K562 (cell line): ENCODE data around the gene FFAR1. TPM values are rescaled to one million over a fixed set of nuclear protein-coding genes. Genes with fewer than 3 reads are reported as not detected.
A peak's percentile ranks its signal among the peaks of the same experiment; 100 is the strongest.

ENCODE experiments used
- ATAC-seq: fragments of 200-7000 bp; cut with Tn5 transposase; 3 replicates; pipeline ENCODE4 v1.9.1; 2020; ENCODE audit warnings: moderate library complexity
- BruUV-seq: library from RNA; stranded (reverse); fragments of 400-500 nt; replicated peaks from 2 replicates; lab custom pipeline; 2021; lab: Mats Ljungman, UMichigan
- CTCF ChIA-PET: fragments of 300-600 bp; formaldehyde crosslinking; extraction: SDS; loops from one replicate; lab custom pipeline; 2021; ENCODE audit warnings: low intra/inter-chr PET ratio; lab: Yijun Ruan, JAX
- POLR2A ChIA-PET: fragments of 300-600, 350-650 bp; sonication (Branson Sonifier 250); formaldehyde crosslinking; extraction: SDS; loops from one replicate; lab custom pipeline; 2021; ENCODE audit warnings: antibody characterized with exemption, inconsistent platforms; lab: Yijun Ruan, JAX
- DNase-seq, 4 experiments: peaks; one replicate each; pipeline versions ENCODE4 v3.0.0 to v3.0.0-alpha.2; 2011 to 2018; ENCODE audit warnings: low spot score in 3 of 4, mixed read lengths in 3 of 4; ENCODE audit errors: extremely low read depth in 1 of 4
- FAIRE-seq: peaks from 2 replicates; lab custom pipeline; 2011; peaks lifted over from hg19 to GRCh38; lab: Jason Lieb, UNC
- H2AFZ ChIP-seq: 2 replicates; pipeline ENCODE4 v1.6.0; 2011; ENCODE audit warnings: low read depth, low read length, control low read depth, inconsistent platforms
- H3K27ac ChIP-seq: fragments of 200-600 bp; 3 replicates; pipeline ENCODE4 v1.8.0; 2011; ENCODE audit warnings: low read depth, mild to moderate bottlenecking, control low read depth, inconsistent platforms, low read length, moderate library complexity, mixed read lengths; ENCODE audit errors: extremely low read depth
- H3K27me3 ChIP-seq, 2 experiments: fragments of 300-600 bp in 1 of 2; 2 replicates in 1 of 2; 3 replicates in 1 of 2; pipeline versions ENCODE4 v1.6.0 to v1.8.0; 2011; ENCODE audit warnings: inconsistent platforms in 2 of 2, low read length in 2 of 2, mild to moderate bottlenecking in 1 of 2, mixed read lengths in 1 of 2, moderate library complexity in 1 of 2; ENCODE audit not compliant: control insufficient read depth in 2 of 2, insufficient read depth in 2 of 2
- H3K36me3 ChIP-seq: fragments of 300-600 bp; 3 replicates; pipeline ENCODE4 v1.8.0; 2011; ENCODE audit warnings: mild to moderate bottlenecking, low read length, inconsistent platforms; ENCODE audit not compliant: control insufficient read depth, insufficient read depth
- H3K4me1 ChIP-seq, 2 experiments: fragments of 200-600 bp in 1 of 2; replicated peaks in 1 of 2; 2 replicates in 1 of 2; 3 replicates in 1 of 2; pipeline versions ENCODE4 v1.5.1 to v1.8.0; 2011; ENCODE audit warnings: inconsistent platforms in 2 of 2, low read length in 2 of 2, mild to moderate bottlenecking in 1 of 2, mixed read lengths in 1 of 2, moderate library complexity in 1 of 2; ENCODE audit not compliant: control insufficient read depth in 2 of 2, insufficient read depth in 2 of 2
- H3K4me2 ChIP-seq: 2 replicates; pipeline ENCODE4 v1.6.1; 2011; ENCODE audit warnings: low read length, control low read depth, inconsistent platforms, mixed read lengths; ENCODE audit not compliant: insufficient read depth
- H3K4me3 ChIP-seq: fragments of 200-600 bp; sonication (generic), shearing (Covaris generic); 2 replicates; pipeline ENCODE4 v1.5.1; 2016; ENCODE audit warnings: control low read depth, inconsistent platforms
- H3K79me2 ChIP-seq: fragments of 200-600 bp; 3 replicates; pipeline ENCODE4 v1.8.0; 2011; ENCODE audit warnings: low read length, inconsistent platforms; ENCODE audit not compliant: control insufficient read depth, insufficient read depth
- H3K9ac ChIP-seq, 2 experiments: 2 replicates each; pipeline versions ENCODE4 v1.6.0 to v1.6.1; 2011; ENCODE audit warnings: low read depth in 2 of 2, low read length in 2 of 2, control low read depth in 1 of 2, inconsistent platforms in 1 of 2, mild to moderate bottlenecking in 1 of 2, mixed read lengths in 1 of 2; ENCODE audit not compliant: insufficient read depth in 1 of 2
- H3K9me1 ChIP-seq: one replicate; pipeline ENCODE4 v1.6.0; 2011; ENCODE audit warnings: inconsistent platforms, mild to moderate bottlenecking, low read length, moderate library complexity; ENCODE audit not compliant: control insufficient read depth, insufficient read depth
- H3K9me3 ChIP-seq: replicated peaks from 2 replicates; pipeline ENCODE4 v1.5.1; 2011; ENCODE audit warnings: low read depth, low read length, inconsistent platforms; ENCODE audit not compliant: control insufficient read depth, insufficient read depth
- H4K20me1 ChIP-seq: replicated peaks from 2 replicates; pipeline ENCODE4 v1.6.1; 2011; ENCODE audit warnings: low read length, inconsistent platforms, mixed read lengths; ENCODE audit not compliant: control insufficient read depth, insufficient read depth
- ARNT ChIP-seq, 2 experiments: fragments of 450-650 bp; IDR thresholded peaks; 2 replicates each; pipeline ENCODE4 v1.6.1; 2016; ENCODE audit warnings: mild to moderate bottlenecking in 1 of 2
- ATF1 ChIP-seq, 2 experiments: fragments of 450-650 bp in 1 of 2; IDR thresholded peaks; 2 replicates each; pipeline ENCODE4 v1.6.1; 2016; ENCODE audit warnings: missing compliant biosample characterization in 1 of 2, missing genetic modification characterization in 1 of 2
- CBFB ChIP-seq: sonication (generic); formaldehyde crosslinking; IDR thresholded peaks from 2 replicates; pipeline ENCODE4 v1.4.0; 2020; ENCODE audit warnings: mild to moderate bottlenecking, missing genetic modification reagents
- DMBX1 ChIP-seq: fragments of 250-450 bp; sonication (Bioruptor Pico); IDR thresholded peaks from 2 replicates; pipeline ENCODE4 v1.8.0; 2022; ENCODE audit warnings: inconsistent platforms, mild to moderate bottlenecking, moderate library complexity, borderline replicate concordance
- GABPA ChIP-seq: fragments of 200-800 bp; sonication (Bioruptor generic); conservative IDR thresholded peaks from 2 replicates; pipeline ENCODE4 v1.6.1; 2016; ENCODE audit warnings: low read depth, missing genetic modification characterization, missing compliant biosample characterization
- GMEB1 ChIP-seq: fragments of 250-450 bp; sonication (Bioruptor Pico); IDR thresholded peaks from 2 replicates; pipeline ENCODE4 v1.4.0; 2020; ENCODE audit warnings: mild to moderate bottlenecking
- HEY1 ChIP-seq: fragments of 250-450 bp; sonication (Bioruptor Pico); IDR thresholded peaks from 2 replicates; pipeline ENCODE4 v1.5.0; 2020; ENCODE audit warnings: mild to moderate bottlenecking, moderate library complexity, borderline replicate concordance
- NFIX ChIP-seq: fragments of 250-450 bp; sonication (Bioruptor Pico); IDR thresholded peaks from 2 replicates; pipeline ENCODE4 v1.4.0; 2020; ENCODE audit warnings: low read depth, mild to moderate bottlenecking, moderate library complexity
- ZFX ChIP-seq: sonication (generic); formaldehyde crosslinking; IDR thresholded peaks from 2 replicates; pipeline ENCODE4 v1.8.0; 2022; ENCODE audit warnings: mild to moderate bottlenecking, missing genetic modification reagents, moderate library complexity
- ZNF197 ChIP-seq: fragments of 200-800 bp; sonication (Bioruptor generic); IDR thresholded peaks from 2 replicates; pipeline ENCODE4 v1.6.1; 2016; ENCODE audit warnings: low read depth, missing genetic modification characterization, missing compliant biosample characterization
- ZNF431 ChIP-seq: sonication (generic); formaldehyde crosslinking; IDR thresholded peaks from 2 replicates; pipeline ENCODE4 v1.8.0; 2022; ENCODE audit warnings: mild to moderate bottlenecking, missing genetic modification reagents
- ZNF780A ChIP-seq: fragments of 250-450 bp; sonication (Bioruptor Pico); IDR thresholded peaks from 2 replicates; pipeline ENCODE4 v1.5.0; 2021; ENCODE audit warnings: mild to moderate bottlenecking
- WGBS: fragments of 100-300 bp; shearing (Covaris generic); methylation state at CpG from one replicate; pipeline ENCODE4 v1.1.6; 2016; ENCODE audit warnings: low coverage, mixed read lengths; ENCODE audit not compliant: insufficient coverage; ENCODE audit errors: missing lambda C conversion rate; 5-methylcytosine and 5-hydroxymethylcytosine counted together
- in situ Hi-C: fragments of 300-500 bp; cut with MboI; formaldehyde crosslinking; loops from 4 replicates; pipeline ENCODE4 v1.15.0; 2018; ENCODE audit warnings: inconsistent platforms, mixed read lengths
- intact Hi-C: fragments of 100-400 bp; cut with micrococcal nuclease; formaldehyde crosslinking; loops from 2 replicates; pipeline ENCODE4 v1.14.2; 2022
- polyA plus RNA-seq, 8 experiments: library from polyadenylated mRNA; depleted of rRNA in 4 of 8; stranded (reverse) in 5 of 8; unstranded in 3 of 8; fragments of >200 nt; fragmentation: Nextera tagmentation in 2 of 8; fragmentation: Illumina TruSeq in 1 of 8; extraction: Ambion mirVana in 2 of 8; extraction: Trizol in 1 of 8; gene quantifications; 2 replicates each; pipeline versions ENCODE4 v1.2.1 to v1.2.3, GENCODE V29; 2011 to 2014; ENCODE audit warnings: inconsistent platforms in 1 of 8, missing spikeins in 1 of 8
- total RNA-seq, 7 experiments: library from RNA; depleted of rRNA in 6 of 7; stranded (reverse); fragments of >200 nt in 6 of 7; fragmentation: Illumina TruSeq in 2 of 7; extraction: Trizol in 2 of 7; gene quantifications; 2 replicates each; pipeline versions ENCODE4 v1.2.1 to v1.2.3, GENCODE V29; 2011 to 2021; ENCODE audit warnings: low replicate concordance in 1 of 7
- TF ChIP-seq, protein P1 (sequence below): fragments of 250-450 bp; sonication (Bioruptor Pico); IDR thresholded peaks from 2 replicates; pipeline ENCODE4 v1.4.0; 2020; ENCODE audit warnings: mild to moderate bottlenecking, moderate library complexity
- TF ChIP-seq, protein P2 (sequence below): fragments of 450-650 bp; IDR thresholded peaks from 2 replicates; pipeline ENCODE4 v1.6.1; 2016; ENCODE audit warnings: mild to moderate bottlenecking

The FFAR1 gene
- total and polyA plus RNA-seq, 9 of the 15 experiments (the other 6 are each of a cell fraction or from before 2014, with no cell fraction given): not detected

GRCh38 chr19:35309481-35310279 lies 38.0 kb upstream of the FFAR1 start (continued):
- peak; percentile 94 for TF ChIP-seq DMBX1 (CRISPR knock-in tag)
- no peak for TF ChIP-seq ZNF780A (CRISPR knock-in tag)
- TF ChIP-seq ARNT (IDR thresholded peaks at IDR 0.05): no peak
- TF ChIP-seq HEY1 (CRISPR knock-in tag): no peak
- no peak for TF ChIP-seq GABPA (tag)
- no peak for TF ChIP-seq NFIX (CRISPR knock-in tag)

DNA sequence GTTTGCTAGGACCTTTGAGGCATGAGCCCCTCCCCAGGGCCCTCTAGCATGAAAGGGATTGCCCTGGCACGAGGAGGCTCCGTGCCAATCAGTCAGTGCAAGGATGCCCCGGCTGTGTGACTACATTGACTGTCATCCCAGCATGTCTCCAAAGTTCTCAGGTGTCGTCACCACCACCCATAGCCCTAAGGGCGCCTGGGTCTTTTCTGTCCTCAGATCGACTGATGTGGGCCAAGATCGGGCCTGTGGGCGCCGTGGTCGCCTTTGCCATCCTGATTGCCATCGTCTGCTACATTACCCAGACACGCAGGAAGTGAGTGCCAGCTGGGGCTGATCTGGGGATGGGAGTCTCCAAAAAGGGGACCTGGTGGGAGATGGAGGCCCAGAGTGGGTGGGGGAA lies 37.4 kb upstream of the FFAR1 start:
- Histone ChIP-seq H3K4me3 (no peak overlapping the region), H2AFZ (peak overlapping the region; percentile 96), H3K4me2 (peak overlapping the region; percentile 65), H3K9me1 (no peaks in the 10 kb centered on the region), H3K9ac (peak overlapping the region; percentile 79 to 90), H3K27ac (peak overlapping the region; percentile 90), H3K79me2 (peaks cover 10% of the 10 kb centered on the region; the same call in 2 of the 3 replicates), H3K27me3 (no peaks in the 10 kb centered on the region), H3K9me3 (no peaks in the 10 kb centered on the region), H3K4me1 (peaks cover 51 to 74% of the 10 kb centered on the region in 2 experiments), H3K36me3 (no peaks in the 10 kb centered on the region), H4K20me1 (no peaks in the 10 kb centered on the region)
- ATAC-seq (no peak), DNase-seq (peak in 1 of 4 experiments; percentile 6), FAIRE-seq (no peak)
- in situ Hi-C loops (no loop called here), intact Hi-C loops (no loop called here)
- CTCF ChIA-PET: no interaction called here
- WGBS: 90% methylated on average over 8 of the region's 12 CpGs
- TSS peak; percentile 29 for BruUV-seq
- POLR2A ChIA-PET: interaction anchor here (0.8 kb wide), 1 partner anchor 17 kb away, joined by 3 read pairs; no protein-coding TSS in a partner anchor
- TF ChIP-seq ZNF197 (CRISPR knock-in tag) (0 out of 2 replicates have a peak, but pooled peaks have one; percentile 14), ATF1 (CRISPR knock-in tag; IDR thresholded peaks at IDR 0.05) (no peak), ATF1 (tag; IDR thresholded peaks at IDR 0.05) (no peak), ZFX (CRISPR knock-in tag) (0 out of 2 replicates have a peak, but pooled peaks have one; percentile 3), ZNF431 (CRISPR knock-in tag) (no peak), GMEB1 (no peak), DMBX1 (CRISPR knock-in tag) (no peak), CBFB (CRISPR knock-in tag) (0 out of 2 replicates have a peak, but pooled peaks have one; percentile 8)
- TF ChIP-seq, protein P1, sequence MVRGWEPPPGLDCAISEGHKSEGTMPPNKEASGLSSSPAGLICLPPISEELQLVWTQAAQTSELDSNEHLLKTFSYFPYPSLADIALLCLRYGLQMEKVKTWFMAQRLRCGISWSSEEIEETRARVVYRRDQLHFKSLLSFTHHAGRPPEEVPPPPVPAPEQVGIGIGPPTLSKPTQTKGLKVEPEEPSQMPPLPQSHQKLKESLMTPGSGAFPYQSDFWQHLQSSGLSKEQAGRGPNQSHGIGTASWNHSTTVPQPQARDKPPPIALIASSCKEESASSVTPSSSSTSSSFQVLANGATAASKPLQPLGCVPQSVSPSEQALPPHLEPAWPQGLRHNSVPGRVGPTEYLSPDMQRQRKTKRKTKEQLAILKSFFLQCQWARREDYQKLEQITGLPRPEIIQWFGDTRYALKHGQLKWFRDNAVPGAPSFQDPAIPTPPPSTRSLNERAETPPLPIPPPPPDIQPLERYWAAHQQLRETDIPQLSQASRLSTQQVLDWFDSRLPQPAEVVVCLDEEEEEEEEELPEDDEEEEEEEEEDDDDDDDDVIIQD (CRISPR knock-in tag): no peak
- TF ChIP-seq, protein P2, sequence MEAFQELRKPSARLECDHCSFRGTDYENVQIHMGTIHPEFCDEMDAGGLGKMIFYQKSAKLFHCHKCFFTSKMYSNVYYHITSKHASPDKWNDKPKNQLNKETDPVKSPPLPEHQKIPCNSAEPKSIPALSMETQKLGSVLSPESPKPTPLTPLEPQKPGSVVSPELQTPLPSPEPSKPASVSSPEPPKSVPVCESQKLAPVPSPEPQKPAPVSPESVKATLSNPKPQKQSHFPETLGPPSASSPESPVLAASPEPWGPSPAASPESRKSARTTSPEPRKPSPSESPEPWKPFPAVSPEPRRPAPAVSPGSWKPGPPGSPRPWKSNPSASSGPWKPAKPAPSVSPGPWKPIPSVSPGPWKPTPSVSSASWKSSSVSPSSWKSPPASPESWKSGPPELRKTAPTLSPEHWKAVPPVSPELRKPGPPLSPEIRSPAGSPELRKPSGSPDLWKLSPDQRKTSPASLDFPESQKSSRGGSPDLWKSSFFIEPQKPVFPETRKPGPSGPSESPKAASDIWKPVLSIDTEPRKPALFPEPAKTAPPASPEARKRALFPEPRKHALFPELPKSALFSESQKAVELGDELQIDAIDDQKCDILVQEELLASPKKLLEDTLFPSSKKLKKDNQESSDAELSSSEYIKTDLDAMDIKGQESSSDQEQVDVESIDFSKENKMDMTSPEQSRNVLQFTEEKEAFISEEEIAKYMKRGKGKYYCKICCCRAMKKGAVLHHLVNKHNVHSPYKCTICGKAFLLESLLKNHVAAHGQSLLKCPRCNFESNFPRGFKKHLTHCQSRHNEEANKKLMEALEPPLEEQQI: no peak
